CD4-positive, alpha-beta memory T cell (primary cell): Measurements from ENCODE around the gene ATP5PD. TPM values are rescaled to one million over a fixed set of nuclear protein-coding genes. Genes with fewer than 3 reads are reported as not detected.
"Not testable (repeated sequence)": the region's sequence is repeated elsewhere in the genome, so short reads cannot be mapped to it uniquely, and the experiment has no call there.

ENCODE experiments used
- CTCF ChIA-PET: fragments of 350-600 bp; sonication (Branson Sonifier 250); formaldehyde crosslinking; loops from one replicate; lab custom pipeline; 2021; ENCODE audit warnings: inconsistent platforms; ENCODE audit not compliant: partially characterized antibody; lab: Charles Lee
- POLR2A ChIA-PET: fragments of 350-600 bp; sonication (Branson Sonifier 250); formaldehyde crosslinking; loops from one replicate; lab custom pipeline; 2021; ENCODE audit not compliant: partially characterized antibody; lab: Charles Lee
- DNase-seq, 5 donors: peaks; one replicate each; pipeline versions ENCODE4 v3.0.0 to v3.0.0-alpha.2; 2020 to 2022; ENCODE audit warnings: mixed read lengths in 1 of 5
- H3K27ac ChIP-seq: one replicate; pipeline ENCODE4 v1.7.0; 2013; ENCODE audit warnings: low read depth, low read length
- H3K27me3 ChIP-seq: 2 replicates; pipeline ENCODE4 v1.7.0; 2013; ENCODE audit warnings: mild to moderate bottlenecking, low read length, moderate library complexity; ENCODE audit not compliant: insufficient read depth
- H3K36me3 ChIP-seq: 2 replicates; pipeline ENCODE4 v1.7.0; 2013; ENCODE audit warnings: mild to moderate bottlenecking, low read length, moderate library complexity; ENCODE audit not compliant: insufficient read depth
- H3K4me1 ChIP-seq: 2 replicates; pipeline ENCODE4 v1.7.0; 2013; ENCODE audit warnings: mild to moderate bottlenecking, low read length, moderate library complexity; ENCODE audit not compliant: insufficient read depth
- H3K4me3 ChIP-seq, 2 donors: one replicate each; pipeline ENCODE4 v1.7.0; 2013; ENCODE audit warnings: low read length in 2 of 2, mild to moderate bottlenecking in 1 of 2
- H3K9me3 ChIP-seq, 2 donors: one replicate each; pipeline ENCODE4 v1.7.0; 2013; ENCODE audit warnings: low read length in 2 of 2, control low read depth in 1 of 2; ENCODE audit not compliant: control insufficient read depth in 1 of 2
- H3K27ac Mint-ChIP-seq, 7 donors: one replicate each; pipeline ENCODE4 v1.8.0; 2020 to 2021; ENCODE audit warnings: mixed read lengths in 7 of 7, mild to moderate bottlenecking in 6 of 7, inconsistent platforms in 3 of 7, moderate library complexity in 3 of 7
- H3K27me3 Mint-ChIP-seq, 2 donors: one replicate each; pipeline ENCODE4 v1.8.0; 2020 to 2021; ENCODE audit warnings: mixed read lengths in 2 of 2
- H3K36me3 Mint-ChIP-seq, 2 donors: one replicate each; pipeline ENCODE4 v1.8.0; 2020 to 2021; ENCODE audit warnings: mixed read lengths in 2 of 2, inconsistent platforms in 1 of 2, mild to moderate bottlenecking in 1 of 2
- H3K4me1 Mint-ChIP-seq, 4 donors: one replicate each; pipeline ENCODE4 v1.8.0; 2020 to 2021; ENCODE audit warnings: mixed read lengths in 4 of 4, mild to moderate bottlenecking in 1 of 4
- H3K4me3 Mint-ChIP-seq, 8 donors: one replicate each; pipeline ENCODE4 v1.8.0; 2020 to 2021; ENCODE audit warnings: mixed read lengths in 8 of 8, mild to moderate bottlenecking in 7 of 8, moderate library complexity in 6 of 8, inconsistent platforms in 3 of 8
- H3K9me3 Mint-ChIP-seq, 8 donors: one replicate each; pipeline ENCODE4 v1.8.0; 2020 to 2021; ENCODE audit warnings: mixed read lengths in 8 of 8, mild to moderate bottlenecking in 5 of 8, inconsistent platforms in 3 of 8, moderate library complexity in 1 of 8
- intact Hi-C: fragments of 100-400 bp; cut with micrococcal nuclease; formaldehyde crosslinking; loops from one replicate; pipeline ENCODE4 v1.15.1; 2023
- polyA plus RNA-seq, 2 donors: library from polyadenylated mRNA; unstranded; fragments of 300-500 nt; fragmentation: Illumina TruSeq; gene quantifications; one replicate each; pipeline ENCODE4 v1.2.3, GENCODE V29; 2021
- total RNA-seq, 2 experiments: library from RNA; stranded (reverse); gene quantifications; one replicate each; pipeline ENCODE4 v1.2.3, GENCODE V29; 2021

Gene ATP5PD
- total and polyA plus RNA-seq, 4 experiments from 2014 or later, result 167 to 552 (median 300) TPM

- H3K4me1 Mint-ChIP-seq, result peaks cover 30 to 69% (median 54%) of the 10 kb centered on the region in 4 donors
- Histone ChIP-seq H3K27ac (peak overlapping the region; percentile 55), H3K36me3 (peaks cover 4% of the 10 kb centered on the region), H3K4me3 (peak overlapping the region; percentile 64 to 70), H3K9me3 (no peaks in the 10 kb centered on the region), H3K27me3 (no peaks in the 10 kb centered on the region), H3K4me1 (peaks cover 57% of the 10 kb centered on the region)
- H3K27me3 Mint-ChIP-seq, result peaks cover 0 to 14% of the 10 kb centered on the region in 2 donors
- H3K4me3 Mint-ChIP-seq, result peak overlapping the region; percentile 79 to 91 (median 88)
- CTCF ChIA-PET, result interaction anchor here (1.9 to 3.9 kb wide), 3 partner anchors 21 to 80 kb away, joined by 6 to 23 read pairs (median 9); partner anchors contain the start of gene MRPL58
- H3K36me3 Mint-ChIP-seq, result peaks cover under 1 to 29% of the 10 kb centered on the region in 2 donors
- H3K27ac Mint-ChIP-seq, result peak overlapping the region; percentile 99 to 100 (median 100)
- DNase-seq, result peak; percentile 81 to 89 (median 86)
- intact Hi-C loops, result loop anchor here (2.0 to 5.0 kb wide), 3 partner anchors 13 to 161 kb away; partner anchors contain the start of genes ATP5PD, CDR2L, FDXR and KCTD2
- H3K9me3 Mint-ChIP-seq, result peaks cover 0 to 25% (median 0%) of the 10 kb centered on the region in 8 donors
- POLR2A ChIA-PET, result interaction anchor here (0.6 to 7.1 kb wide), 14 partner anchors 9 to 1172 kb away, joined by 3 to 119 read pairs (median 6); partner anchors contain the start of genes ARMC7, ATP5PD, CDR2L and KCTD2
Observed at GRCh38 chr17:75033346-75034235, 13.2 kb downstream of the ATP5PD start.

GRCh38 chr17:75032720-75033280 lies 14.0 kb downstream of the ATP5PD start:
- DNase-seq, result peak in 1 of 5 donors; percentile 31
- intact Hi-C loops, result loop anchor here (2.0 to 5.0 kb wide), 3 partner anchors 14 to 160 kb away; partner anchors contain the start of genes ATP5PD, CDR2L, FDXR and KCTD2

GRCh38 chr17:75031972-75032719 lies 14.6 kb downstream of the ATP5PD start:
- peak overlapping the region; percentile 70 for H3K27ac ChIP-seq
- intact Hi-C loops, result loop anchor here (2.0 to 5.0 kb wide), 3 partner anchors 15 to 160 kb away; partner anchors contain the start of genes ATP5PD, CDR2L, FDXR and KCTD2

More at GRCh38 chr17:75032720-75033280, 14.0 kb downstream of the ATP5PD start:
- Histone ChIP-seq H3K9me3 (no peaks in the 10 kb centered on the region), H3K27me3 (no peaks in the 10 kb centered on the region), H3K4me1 (peaks cover 57% of the 10 kb centered on the region), H3K36me3 (no peaks in the 10 kb centered on the region), H3K4me3 (peak overlapping the region in 1 of 2 donors; percentile 20), H3K27ac (peak overlapping the region; percentile 70)
- ChIA-PET CTCF (interaction anchor here (0.9 to 1.9 kb wide), 5 partner anchors 10 to 81 kb away, joined by 4 to 17 read pairs (median 6); partner anchors contain the start of gene MRPL58), POLR2A (interaction anchor here (1.0 to 2.6 kb wide), 7 partner anchors 9 to 256 kb away, joined by 3 to 22 read pairs (median 5); partner anchors contain the start of genes ATP5PD, HID1, KCTD2 and MRPL58)
- Mint-ChIP-seq H3K4me1 (peaks cover 30 to 69% (median 54%) of the 10 kb centered on the region in 4 donors), H3K4me3 (peak overlapping the region; percentile 79 to 91 (median 88)), H3K27me3 (peaks cover 0 to 14% of the 10 kb centered on the region in 2 donors), H3K27ac (peak overlapping the region; percentile 99 to 100 (median 100)), H3K36me3 (peaks cover 0 to 27% of the 10 kb centered on the region in 2 donors), H3K9me3 (peaks cover 0 to 25% (median 0%) of the 10 kb centered on the region in 8 donors)

GRCh38 chr17:75030161-75030560 lies 16.6 kb downstream of the ATP5PD start:
- POLR2A ChIA-PET, result interaction anchor here (2.3 kb wide), 1 partner anchor 17 kb away, joined by 16 read pairs; the partner anchor contains the start of genes ATP5PD and KCTD2
- H3K4me1 Mint-ChIP-seq, result peaks cover 23 to 56% (median 41%) of the 10 kb centered on the region in 4 donors
- intact Hi-C loops, result loop anchor here (5.0 kb wide), 1 partner anchor 158 kb away; the partner anchor contains the start of gene FDXR
- CTCF ChIA-PET, result interaction anchor here (0.6 to 1.2 kb wide), 2 partner anchors 10 to 84 kb away, joined by 3 read pairs; no protein-coding TSS in a partner anchor
- Histone ChIP-seq H3K4me3 (no peak overlapping the region), H3K36me3 (no peaks in the 10 kb centered on the region), H3K27me3 (no peaks in the 10 kb centered on the region), H3K4me1 (peaks cover 39% of the 10 kb centered on the region), H3K9me3 (no peaks in the 10 kb centered on the region), H3K27ac (no peak overlapping the region)
- peaks cover 0 to 9% of the 10 kb centered on the region in 2 donors for H3K27me3 Mint-ChIP-seq
- H3K4me3 Mint-ChIP-seq, result no peak overlapping the region
- H3K27ac Mint-ChIP-seq, result peak overlapping the region; percentile 2 to 99 (median 44)
- H3K36me3 Mint-ChIP-seq, result peaks cover 0 to 20% of the 10 kb centered on the region in 2 donors
- peaks cover 0 to 21% (median 0%) of the 10 kb centered on the region in 8 donors for H3K9me3 Mint-ChIP-seq
- no peak for DNase-seq

More at GRCh38 chr17:75031972-75032719, 14.6 kb downstream of the ATP5PD start:
- Mint-ChIP-seq H3K27ac (peak overlapping the region; percentile 97 to 100 (median 100)), H3K27me3 (peaks cover 0 to 14% of the 10 kb centered on the region in 2 donors), H3K36me3 (peaks cover 0 to 27% of the 10 kb centered on the region in 2 donors), H3K4me1 (peaks cover 28 to 64% (median 50%) of the 10 kb centered on the region in 4 donors), H3K4me3 (peak overlapping the region; percentile 79 to 90 (median 83)), H3K9me3 (peaks cover 0 to 26% (median 0%) of the 10 kb centered on the region in 8 donors)
- CTCF ChIA-PET, result interaction anchor here (0.9 to 1.9 kb wide), 6 partner anchors 9 to 171 kb away, joined by 3 to 17 read pairs (median 6); partner anchors contain the start of gene MRPL58
- POLR2A ChIA-PET, result interaction anchor here (1.0 to 2.3 kb wide), 8 partner anchors 8 to 257 kb away, joined by 3 to 22 read pairs (median 4); partner anchors contain the start of genes ATP5PD, HID1, KCTD2 and MRPL58
- Histone ChIP-seq H3K36me3 (no peaks in the 10 kb centered on the region), H3K27me3 (no peaks in the 10 kb centered on the region), H3K4me3 (peak overlapping the region in 1 of 2 donors; percentile 20), H3K4me1 (peaks cover 51% of the 10 kb centered on the region), H3K9me3 (no peaks in the 10 kb centered on the region)
- peak; percentile 58 to 82 (median 68) for DNase-seq

GRCh38 chr17:75026650-75027049 lies 20.1 kb downstream of the ATP5PD start:
- Mint-ChIP-seq H3K27ac (peak overlapping the region in 2 of 7 donors; percentile 30 to 47), H3K4me1 (peaks cover 10 to 29% (median 20%) of the 10 kb centered on the region in 4 donors), H3K36me3 (peaks cover 14% of the 10 kb centered on the region in 2 donors)
- H3K36me3 ChIP-seq, H3K27ac ChIP-seq, H3K27me3 ChIP-seq, H3K4me3 ChIP-seq, H3K27me3 Mint-ChIP-seq, H3K4me3 Mint-ChIP-seq, DNase-seq, H3K9me3 Mint-ChIP-seq, H3K9me3 ChIP-seq, intact Hi-C loops: not testable (repeated sequence)
- peaks cover 11% of the 10 kb centered on the region for H3K4me1 ChIP-seq
- CTCF ChIA-PET, result interaction anchor here (3.6 kb wide), 1 partner anchor 65 kb away, joined by 9 read pairs; no protein-coding TSS in a partner anchor
- POLR2A ChIA-PET, result interaction anchor here (1.5 kb wide), 1 partner anchor 39 kb away, joined by 3 read pairs; the partner anchor contains the start of gene CDR2L
